HUES48 (cell line): Measurements from ENCODE around the gene HMX2.

Source experiments
- H3K27ac ChIP-seq: one replicate; pipeline ENCODE4 v1.7.0; 2013; ENCODE audit warnings: low read depth, low read length, inconsistent platforms
- H3K27me3 ChIP-seq: 2 replicates; pipeline ENCODE4 v1.6.1; 2013; ENCODE audit warnings: mild to moderate bottlenecking, low read length; ENCODE audit not compliant: control insufficient read depth, insufficient read depth
- H3K36me3 ChIP-seq: 2 replicates; pipeline ENCODE4 v1.6.1; 2013; ENCODE audit warnings: low read length; ENCODE audit not compliant: control insufficient read depth, insufficient read depth
- H3K4me1 ChIP-seq: 2 replicates; pipeline ENCODE4 v1.6.1; 2013; ENCODE audit warnings: mild to moderate bottlenecking, low read length; ENCODE audit not compliant: control insufficient read depth, insufficient read depth
- H3K4me3 ChIP-seq: 2 replicates; pipeline ENCODE4 v1.5.1; 2013; ENCODE audit warnings: mild to moderate bottlenecking, low read depth, low read length
- H3K9ac ChIP-seq: 2 replicates; pipeline ENCODE4 v1.6.1; 2013; ENCODE audit warnings: mild to moderate bottlenecking, low read depth, low read length, moderate library complexity
- H3K9me3 ChIP-seq: 2 replicates; pipeline ENCODE4 v1.6.1; 2013; ENCODE audit warnings: low read length; ENCODE audit not compliant: control insufficient read depth, insufficient read depth

HMX2 gene

GRCh38 chr10:123140164-123140982 is 7.6 kb upstream of the HMX2 start:
- Histone ChIP-seq H3K4me1 (peaks cover 21% of the 10 kb centered on the region), H3K27ac (no peak overlapping the region), H3K9ac (no peak overlapping the region), H3K4me3 (peak overlapping the region; percentile 18; the same call in 1 of the 2 replicates), H3K9me3 (no peaks in the 10 kb centered on the region), H3K27me3 (peaks cover 100% of the 10 kb centered on the region), H3K36me3 (no peaks in the 10 kb centered on the region)

- Histone ChIP-seq H3K9ac (no peak overlapping the region), H3K27me3 (peaks cover 100% of the 10 kb centered on the region), H3K4me1 (peaks cover 21% of the 10 kb centered on the region)
Observed at GRCh38 chr10:123140983-123141390, 6.9 kb upstream of the HMX2 start.

DNA sequence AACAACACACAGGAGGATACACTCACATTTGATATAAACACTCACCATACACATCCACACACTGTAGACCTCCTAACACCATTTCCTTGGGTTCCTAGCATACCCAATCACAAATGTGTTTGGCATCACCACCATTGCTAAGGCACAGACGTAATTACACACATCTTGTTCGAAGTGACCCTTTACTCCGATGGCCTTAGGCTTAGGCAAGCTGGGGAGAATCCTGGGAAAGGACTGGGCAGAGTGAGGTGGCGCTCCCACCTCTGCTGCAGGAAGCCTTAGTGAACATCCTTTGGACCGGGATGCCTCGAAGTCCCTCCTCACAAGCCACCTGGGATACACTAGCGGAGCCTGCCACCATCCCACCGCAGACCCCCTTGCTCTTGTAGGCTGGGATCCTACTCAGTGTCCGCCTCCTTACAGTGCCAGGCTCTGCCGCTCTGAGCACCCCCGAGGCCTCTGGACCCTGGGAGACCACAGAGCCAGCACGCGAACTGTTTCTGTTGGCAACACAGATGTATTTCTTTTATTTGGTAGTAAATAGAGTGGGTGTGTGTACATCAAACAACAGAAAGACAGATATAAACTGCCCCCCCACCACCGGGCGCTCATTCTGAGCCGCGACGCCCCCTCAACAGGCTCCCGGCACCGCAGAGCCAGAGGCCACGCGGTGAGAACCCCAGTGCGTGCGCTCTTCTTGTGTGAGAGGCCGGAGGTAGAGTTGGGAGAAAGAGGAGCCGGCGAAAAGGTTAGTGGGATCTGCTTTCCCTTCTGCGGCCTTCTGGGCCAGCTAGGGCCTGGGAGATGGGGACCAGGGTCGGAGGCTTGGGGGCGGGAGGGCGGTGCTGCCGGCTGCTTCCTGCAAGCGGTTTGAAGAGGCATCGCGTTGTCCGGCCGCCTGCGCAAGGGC is 5.9 kb upstream of the HMX2 start:
- Histone ChIP-seq H3K36me3 (no peaks in the 10 kb centered on the region), H3K4me1 (peaks cover 24% of the 10 kb centered on the region), H3K4me3 (no peak overlapping the region), H3K9ac (no peak overlapping the region), H3K27ac (no peak overlapping the region), H3K9me3 (no peaks in the 10 kb centered on the region), H3K27me3 (peaks cover 100% of the 10 kb centered on the region)

More at GRCh38 chr10:123140983-123141390, 6.9 kb upstream of the HMX2 start:
- Histone ChIP-seq H3K27ac (no peak overlapping the region), H3K9me3 (no peaks in the 10 kb centered on the region), H3K36me3 (no peaks in the 10 kb centered on the region), H3K4me3 (no peak overlapping the region)

DNA sequence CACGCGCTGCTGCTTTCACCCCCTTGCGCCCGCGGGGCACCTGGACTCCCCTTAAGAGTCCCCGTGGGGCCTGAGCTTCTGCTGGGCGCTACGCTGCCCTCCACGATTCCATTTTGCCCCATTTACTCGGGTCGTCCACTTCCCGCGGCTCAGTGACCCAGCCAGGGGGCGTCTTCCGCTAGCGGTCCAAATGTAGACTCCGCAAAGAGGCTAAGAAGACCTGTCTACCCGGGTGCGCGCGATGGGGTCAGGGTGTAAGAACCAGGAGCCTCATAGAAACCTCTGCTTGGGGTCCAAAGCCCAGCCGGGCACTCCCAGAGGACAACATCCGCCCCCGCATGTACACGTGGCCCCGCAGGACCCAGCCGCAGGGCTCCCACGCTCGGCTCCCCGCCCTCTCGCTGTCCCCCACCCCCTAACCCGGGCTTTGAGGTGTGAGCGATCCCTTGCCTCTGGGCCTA is 5.2 kb upstream of the HMX2 start:
- Histone ChIP-seq H3K36me3 (no peaks in the 10 kb centered on the region), H3K4me3 (peak overlapping the region; percentile 5; the same call in 1 of the 2 replicates), H3K27me3 (peaks cover 100% of the 10 kb centered on the region), H3K9ac (no peak overlapping the region), H3K27ac (no peak overlapping the region), H3K4me1 (peaks cover 24% of the 10 kb centered on the region), H3K9me3 (no peaks in the 10 kb centered on the region)

GRCh38 chr10:123143162-123143824 is 4.6 kb upstream of the HMX2 start:
- Histone ChIP-seq H3K9ac (no peak overlapping the region), H3K4me3 (peak overlapping the region; percentile 25; the same call in 1 of the 2 replicates), H3K9me3 (no peaks in the 10 kb centered on the region), H3K4me1 (peaks cover 24% of the 10 kb centered on the region), H3K27ac (no peak overlapping the region), H3K36me3 (no peaks in the 10 kb centered on the region), H3K27me3 (peaks cover 100% of the 10 kb centered on the region)

- Histone ChIP-seq H3K27ac (no peak overlapping the region), H3K9ac (no peak overlapping the region), H3K4me1 (peaks cover 25% of the 10 kb centered on the region), H3K27me3 (peaks cover 100% of the 10 kb centered on the region), H3K4me3 (no peak overlapping the region), H3K9me3 (no peaks in the 10 kb centered on the region), H3K36me3 (no peaks in the 10 kb centered on the region)
Observed at GRCh38 chr10:123143825-123144168, 4.1 kb upstream of the HMX2 start.

- H3K4me3 ChIP-seq = no peak overlapping the region
Observed at GRCh38 chr10:123144697-123145541, 3.0 kb upstream of the HMX2 start.

GRCh38 chr10:123145542-123146012 is 2.4 kb upstream of the HMX2 start:
- Histone ChIP-seq H3K27ac (no peak overlapping the region), H3K9ac (no peak overlapping the region), H3K4me3 (no peak overlapping the region), H3K36me3 (no peaks in the 10 kb centered on the region), H3K9me3 (no peaks in the 10 kb centered on the region), H3K4me1 (peaks cover 30% of the 10 kb centered on the region), H3K27me3 (peaks cover 100% of the 10 kb centered on the region)

More at GRCh38 chr10:123144697-123145541, 3.0 kb upstream of the HMX2 start:
- Histone ChIP-seq H3K9me3 (no peaks in the 10 kb centered on the region), H3K27me3 (peaks cover 100% of the 10 kb centered on the region), H3K36me3 (no peaks in the 10 kb centered on the region), H3K9ac (no peak overlapping the region), H3K4me1 (peaks cover 29% of the 10 kb centered on the region), H3K27ac (no peak overlapping the region)

DNA sequence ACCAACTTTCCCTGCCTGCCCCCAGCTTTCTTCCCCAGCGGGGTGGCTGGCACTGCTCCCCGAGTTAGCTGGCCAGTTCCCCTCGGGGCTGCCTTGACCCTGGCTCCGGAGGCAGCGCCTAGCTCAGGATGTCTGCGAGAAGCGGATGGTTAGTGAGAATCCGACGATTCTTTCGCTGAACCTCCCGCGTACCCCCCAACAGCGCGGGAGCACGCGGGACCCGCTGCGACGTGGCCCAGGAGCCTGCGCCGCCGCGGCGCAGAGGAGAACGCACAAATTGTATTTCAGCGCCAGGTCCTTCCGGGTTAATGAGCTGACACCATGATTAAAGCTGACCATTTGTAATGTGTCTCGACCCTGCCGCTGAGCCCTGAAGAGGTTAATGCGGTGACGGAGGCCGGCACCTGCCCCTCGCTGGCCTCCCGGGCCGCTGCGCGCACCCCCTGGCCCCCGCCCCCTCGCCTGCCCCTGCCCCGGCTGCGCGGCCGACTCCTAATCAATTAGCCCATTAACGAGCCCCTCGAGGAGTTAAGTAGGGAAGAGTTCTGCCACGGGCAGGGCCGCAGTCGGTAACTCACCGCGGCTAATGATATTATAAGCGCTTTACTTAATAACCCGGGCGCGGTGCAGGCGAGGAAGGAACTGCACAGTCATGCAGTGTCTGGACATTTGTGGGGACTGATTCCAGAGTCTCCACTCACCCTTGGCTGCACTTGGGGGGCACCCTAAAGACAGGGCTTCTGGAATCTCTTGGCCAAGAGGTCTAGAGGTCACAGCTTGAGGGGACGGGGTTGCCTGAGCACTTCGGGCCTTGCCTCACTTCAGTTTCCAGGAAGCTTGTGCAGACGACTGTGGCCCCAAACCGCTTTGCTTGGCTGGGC is 1.7 kb upstream of the HMX2 start:
- Histone ChIP-seq H3K9ac (no peak overlapping the region), H3K4me1 (peaks cover 30% of the 10 kb centered on the region), H3K9me3 (no peaks in the 10 kb centered on the region), H3K4me3 (no peak overlapping the region), H3K27me3 (peaks cover 100% of the 10 kb centered on the region), H3K36me3 (no peaks in the 10 kb centered on the region), H3K27ac (no peak overlapping the region)
